Motor neuron (in vitro differentiated cells): ENCODE data around the gene RNU6-1. TPM values are rescaled to one million over a fixed set of nuclear protein-coding genes. Genes with fewer than 3 reads are reported as not detected.

Experiments
- ATAC-seq, 8 experiments: fragments of 200-7000 bp; cut with Tn5 transposase; replicated peaks in 6 of 8; 2 replicates each; pipeline ENCODE4 v1.8.0; 2021; ENCODE audit warnings: mild to moderate bottlenecking in 8 of 8, moderate library complexity in 8 of 8
- H3K27ac ChIP-seq, 2 donors: fragments of 250-450 bp; sonication (Bioruptor Pico); 2 replicates each; pipeline ENCODE4 v1.9.0; 2021; ENCODE audit warnings: antibody characterized with exemption in 2 of 2, mild to moderate bottlenecking in 2 of 2, moderate library complexity in 1 of 2
- H3K4me1 ChIP-seq, 2 donors: fragments of 250-450 bp; sonication (Bioruptor Pico); replicated peaks in 1 of 2; 2 replicates each; pipeline ENCODE4 v1.6.1; 2021; ENCODE audit warnings: antibody characterized with exemption in 2 of 2, mild to moderate bottlenecking in 2 of 2, moderate library complexity in 1 of 2
- H3K4me3 ChIP-seq, 5 donors: fragments of 250-450 bp; sonication (Bioruptor Pico); 2 replicates each; pipeline ENCODE4 v1.9.0; 2021; ENCODE audit warnings: antibody characterized with exemption in 5 of 5, mild to moderate bottlenecking in 5 of 5, moderate library complexity in 4 of 5
- WGBS, 10 experiments: fragments of 450-650 bp; shearing (Covaris generic); methylation state at CpG; one replicate each; pipeline ENCODE4 v1.0.0; 2022; 5-methylcytosine and 5-hydroxymethylcytosine counted together
- in situ Hi-C, 9 experiments: fragments of 400-800 bp; cut with MboI; loops; one replicate each; pipeline ENCODE4 v1.15.0; 2021; ENCODE audit warnings: low sequenced_read_pairs in 9 of 9, low pct_unique_long_range_greater_than_20kb in 2 of 9; ENCODE audit not compliant: unreplicated experiment in 9 of 9
- total RNA-seq, 8 experiments: library from RNA; unstranded; fragments of 300-600 nt; gene quantifications; 2 replicates each; pipeline versions ENCODE4 v1.2.3 to v1.2.4, GENCODE V29; 2022

Gene RNU6-1
- total RNA-seq, 8 experiments from 2014 or later = under 0.01 TPM; not detected in 7

DNA sequence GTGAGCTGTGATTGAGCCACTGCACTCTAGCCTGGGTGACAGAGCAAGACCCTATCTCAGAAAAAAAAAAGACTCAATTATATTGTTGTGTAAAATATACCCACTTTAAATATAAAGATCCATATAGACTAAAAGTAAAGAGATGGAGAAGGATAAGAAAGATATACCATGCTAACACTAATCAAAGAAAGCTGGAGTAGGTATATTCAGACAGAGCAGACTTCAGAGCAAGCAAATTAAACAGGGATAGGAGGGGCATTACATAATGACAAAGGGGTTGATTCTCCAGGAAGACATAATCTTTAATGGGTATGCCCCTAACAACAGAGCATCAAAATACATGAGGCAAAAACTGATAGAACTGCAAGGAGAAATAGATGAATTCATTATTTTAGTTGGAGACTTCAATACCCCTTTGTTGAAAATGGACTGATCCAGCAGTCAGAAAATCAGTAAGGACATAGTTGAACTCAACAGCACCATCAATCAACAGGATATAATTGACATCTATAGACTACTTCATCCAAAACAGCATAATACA is 31.1 kb upstream of the RNU6-1 start:
- H3K4me3 ChIP-seq = no peak overlapping the region
- no peak for ATAC-seq
- no peaks in the 10 kb centered on the region for H3K4me1 ChIP-seq
- no peak overlapping the region for H3K27ac ChIP-seq
- in situ Hi-C loops = loop anchor here in 6 of 9 experiments (25.0 kb wide), 3 partner anchors 166 to 291 kb away; partner anchors contain the start of gene PIAS1 (in 1 of the 6)

DNA sequence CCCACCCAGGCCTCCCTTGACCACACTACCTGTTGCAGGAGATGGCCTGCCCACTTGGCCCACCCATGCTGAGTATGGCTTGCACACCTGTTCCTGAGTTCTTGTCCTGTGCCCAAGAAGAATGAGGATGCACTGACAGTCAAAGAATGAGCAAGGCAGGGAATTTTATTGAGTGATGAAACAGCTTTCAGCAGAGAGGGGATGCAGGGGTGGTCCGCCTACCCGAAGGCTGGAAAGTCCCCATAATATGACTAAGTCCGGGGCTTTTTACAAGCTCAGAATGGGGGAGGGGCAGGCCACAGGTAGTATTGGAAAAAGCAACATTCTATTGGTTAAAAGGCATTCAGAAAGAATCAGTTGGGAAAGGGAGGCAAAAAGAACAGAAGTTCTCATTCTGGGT is 29.9 kb upstream of the RNU6-1 start:
- whole genome bisulfite sequencing, 10 experiments = 6 to 100% (median 69%) methylated on average over 1 to 3 of the region's 3 CpGs; no CpG with 5 or more reads in 4 of the 10 experiments

DNA sequence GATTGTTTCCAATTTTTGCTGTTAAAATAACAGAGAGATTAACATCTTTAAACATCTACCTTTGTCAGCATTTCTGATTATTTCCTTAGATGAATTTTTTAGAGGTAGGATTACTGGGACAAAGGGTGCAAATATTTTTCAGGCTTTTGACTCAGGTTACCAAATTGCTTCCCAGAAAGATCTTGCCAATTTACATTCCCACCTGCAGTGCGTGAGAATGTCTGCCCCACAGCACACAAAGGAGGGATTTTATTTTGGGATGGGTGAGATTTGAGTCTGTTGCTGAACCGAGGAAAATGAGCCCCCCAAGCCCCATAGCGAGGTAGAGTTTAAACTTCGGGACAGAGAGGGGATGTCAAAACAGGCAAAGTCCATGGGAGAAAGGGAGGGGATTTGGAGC is 25.9 kb upstream of the RNU6-1 start:
- ATAC-seq = no peak
- in situ Hi-C loops = loop anchor here in 7 of 9 experiments (10.0 to 25.0 kb wide), 4 partner anchors 172 to 297 kb away; partner anchors contain the start of gene PIAS1 (in 1 of the 7)
- Histone ChIP-seq H3K4me3 (no peak overlapping the region), H3K4me1 (no peaks in the 10 kb centered on the region), H3K27ac (no peak overlapping the region)
- WGBS, 10 experiments = 42 to 93% (median 67%) methylated on average over 1 to 4 of the region's 4 CpGs; no CpG with 5 or more reads in 3 of the 10 experiments

More for the DNA sequence above, 29.9 kb upstream of the RNU6-1 start:
- Histone ChIP-seq H3K27ac (no peak overlapping the region), H3K4me1 (no peaks in the 10 kb centered on the region), H3K4me3 (no peak overlapping the region)
- no peak for ATAC-seq
- in situ Hi-C loops = loop anchor here in 7 of 9 experiments (10.0 to 25.0 kb wide), 4 partner anchors 168 to 293 kb away; partner anchors contain the start of gene PIAS1 (in 1 of the 7)

DNA sequence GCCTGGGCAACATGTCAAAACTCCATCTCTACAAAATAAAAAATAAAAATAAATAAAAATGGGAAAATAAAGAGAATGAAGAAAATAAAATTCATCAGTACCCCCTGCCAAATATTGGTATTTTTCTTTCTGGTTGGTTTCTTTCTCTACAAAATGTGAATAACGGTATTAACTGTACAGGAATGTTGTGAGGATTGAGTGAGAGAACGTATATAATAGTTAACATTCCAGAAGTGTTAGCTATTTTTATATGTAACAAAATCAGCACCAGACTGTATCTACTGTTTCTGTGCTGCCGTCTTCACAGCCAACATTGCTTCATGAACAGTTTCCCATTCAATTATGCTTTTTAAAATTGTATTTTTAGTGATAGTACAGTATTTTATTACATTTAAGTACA is 25.5 kb upstream of the RNU6-1 start:
- no peak for ATAC-seq
- Histone ChIP-seq H3K4me1 (no peaks in the 10 kb centered on the region), H3K4me3 (no peak overlapping the region), H3K27ac (no peak overlapping the region)
- 34 to 97% (median 89%) methylated on average over 2 to 3 of the region's 3 CpGs for WGBS, 10 experiments
- in situ Hi-C loops = loop anchor here in 7 of 9 experiments (10.0 to 25.0 kb wide), 4 partner anchors 172 to 297 kb away; partner anchors contain the start of gene PIAS1 (in 1 of the 7)

DNA sequence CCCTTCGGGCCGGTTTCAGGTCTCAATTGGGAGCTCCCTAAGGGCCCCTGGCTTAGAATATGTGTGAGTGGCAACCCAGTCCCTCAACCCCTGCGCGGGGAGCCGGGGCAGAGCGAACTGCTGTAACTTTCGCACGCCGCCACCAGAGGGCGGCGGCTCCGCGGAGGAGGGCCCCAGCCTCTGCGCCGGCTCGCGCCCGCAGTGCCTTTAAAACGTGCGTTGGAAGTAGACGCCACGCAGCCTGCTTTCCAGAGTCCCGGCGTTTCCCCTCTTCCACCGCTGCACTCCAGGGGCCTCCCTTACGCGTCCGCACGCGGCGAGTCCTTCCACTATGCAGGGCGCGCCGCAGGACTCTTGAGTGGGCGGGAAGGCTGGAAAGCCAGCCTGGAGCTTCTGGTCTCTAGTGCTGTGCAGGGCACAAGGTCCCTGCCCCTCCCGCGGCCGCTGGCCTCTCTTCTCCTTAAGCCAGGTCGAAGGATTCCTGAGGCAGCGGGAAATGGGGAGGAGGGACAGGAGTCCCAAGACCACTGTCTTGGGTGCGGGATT is 23.7 kb upstream of the RNU6-1 start:
- Histone ChIP-seq H3K4me1 (no peaks in the 10 kb centered on the region), H3K4me3 (peak overlapping the region; percentile 18 to 32 (median 25)), H3K27ac (no peak overlapping the region)
- ATAC-seq = peak; percentile 96 to 99 (median 98)
- WGBS, 10 experiments = 0 to 27% (median 2%) methylated on average over 2 to 26 of the region's 41 CpGs; no CpG with 5 or more reads in 2 of the 10 experiments
- in situ Hi-C loops = loop anchor here in 7 of 9 experiments (10.0 to 25.0 kb wide), 4 partner anchors 174 to 299 kb away; partner anchors contain the start of gene PIAS1 (in 1 of the 7)

DNA sequence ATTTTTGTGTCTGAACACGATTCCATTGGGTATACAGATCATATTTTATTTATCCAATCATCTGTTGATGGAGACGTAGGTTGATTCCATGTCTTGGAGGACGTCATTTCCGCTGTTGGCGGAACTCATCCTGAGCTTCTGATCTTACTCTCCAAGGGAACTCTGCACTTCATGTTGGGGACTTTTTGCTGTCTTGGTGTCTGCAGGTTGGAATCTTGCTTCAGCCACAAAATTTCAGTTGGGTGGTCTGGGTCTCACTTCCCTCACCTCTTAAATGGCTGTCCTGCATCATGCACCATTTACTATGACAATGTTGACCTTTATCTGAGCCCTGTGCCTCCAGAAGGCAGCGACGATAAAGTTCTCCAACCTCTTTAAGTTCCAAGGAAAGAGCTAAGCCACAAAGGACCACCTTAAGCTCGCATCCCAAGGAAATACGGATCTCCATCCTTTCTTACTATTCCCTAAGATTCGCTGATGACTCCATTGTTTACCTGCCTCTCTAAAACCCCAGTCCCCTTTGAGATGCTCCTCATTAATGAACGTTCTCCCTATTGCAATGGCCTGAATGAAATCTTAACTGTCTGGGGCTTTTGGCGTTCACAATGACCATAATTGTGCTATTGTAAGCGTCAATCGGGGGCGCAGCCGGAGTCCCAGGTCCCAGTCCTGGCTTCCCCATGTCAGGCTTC is 23.1 kb upstream of the RNU6-1 start:
- ATAC-seq = peak in 1 of 8 experiments; percentile 13
- H3K4me3 ChIP-seq = peak overlapping the region in 3 of 5 donors; percentile 25 to 32 (median 26)
- H3K27ac ChIP-seq = no peak overlapping the region
- H3K4me1 ChIP-seq = no peaks in the 10 kb centered on the region
- WGBS, 10 experiments = 4 to 100% (median 75%) methylated on average over 1 to 12 of the region's 16 CpGs
- in situ Hi-C loops = loop anchor here in 7 of 9 experiments (10.0 to 25.0 kb wide), 4 partner anchors 174 to 299 kb away; partner anchors contain the start of gene PIAS1 (in 1 of the 7)

DNA sequence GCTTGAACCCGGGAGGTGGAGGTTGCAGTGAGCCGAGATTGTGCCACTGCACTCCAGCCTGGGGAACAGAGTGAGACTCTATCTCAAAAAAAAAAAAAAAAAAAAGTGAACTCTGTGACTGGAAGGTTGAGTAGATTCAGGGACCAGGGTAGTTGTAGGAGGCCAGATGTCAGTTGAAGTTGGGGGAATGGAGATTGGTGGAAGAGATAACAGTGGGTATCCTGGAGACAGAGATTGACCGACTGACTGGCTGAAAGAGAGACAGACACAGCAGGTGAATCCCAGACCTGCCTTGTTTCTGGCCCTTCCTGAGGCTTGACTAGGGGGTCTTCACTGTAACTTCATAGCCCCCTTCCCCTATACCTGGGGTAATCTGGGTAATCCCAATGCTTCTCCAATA is 22.1 kb upstream of the RNU6-1 start:
- in situ Hi-C loops = loop anchor here in 7 of 9 experiments (10.0 to 25.0 kb wide), 4 partner anchors 175 to 300 kb away; partner anchors contain the start of gene PIAS1 (in 1 of the 7)
- 73 to 100% (median 100%) methylated on average over 1 to 3 of the region's 3 CpGs; no CpG with 5 or more reads in 4 of the 10 experiments for WGBS, 10 experiments
- no peaks in the 10 kb centered on the region for H3K4me1 ChIP-seq
- H3K4me3 ChIP-seq = no peak overlapping the region
- H3K27ac ChIP-seq = no peak overlapping the region
- no peak for ATAC-seq

DNA sequence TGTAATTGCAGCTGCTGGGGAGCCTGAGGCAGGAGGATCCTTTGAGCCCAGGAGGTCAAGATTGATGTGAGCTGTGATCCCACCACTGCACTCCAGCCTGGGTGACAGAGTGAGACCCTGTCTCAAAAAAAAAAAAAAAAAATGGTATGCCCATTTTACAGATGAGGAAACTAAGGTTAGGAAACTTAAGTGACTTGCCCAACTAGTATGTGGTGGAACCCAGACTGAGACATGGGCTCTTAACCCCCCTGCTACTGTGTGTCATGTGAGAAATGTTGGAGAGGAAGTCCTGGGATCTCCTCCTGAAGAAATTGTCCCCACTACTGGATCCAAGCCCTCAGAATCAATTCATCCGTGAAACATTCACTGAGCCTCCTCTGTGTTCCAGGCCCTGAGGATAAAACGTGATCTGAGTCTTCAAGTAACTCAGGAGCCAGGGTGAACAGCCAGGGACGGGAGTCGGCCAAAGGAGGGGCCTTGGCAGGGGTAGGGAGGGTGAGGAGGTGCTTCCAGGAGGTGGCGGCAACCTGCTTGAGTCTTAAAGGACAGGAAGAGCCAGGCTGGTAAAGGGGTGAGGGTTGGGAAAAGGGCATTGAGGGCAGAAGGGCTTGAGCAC is 19.6 kb upstream of the RNU6-1 start:
- 40 to 80% (median 78%) methylated on average over 1 to 4 of the region's 5 CpGs; no CpG with 5 or more reads in 4 of the 10 experiments for WGBS, 10 experiments
- ATAC-seq = no peak
- no peaks in the 10 kb centered on the region for H3K4me1 ChIP-seq
- H3K4me3 ChIP-seq = no peak overlapping the region
- H3K27ac ChIP-seq = no peak overlapping the region
- in situ Hi-C loops = loop anchor here in 6 of 9 experiments (25.0 kb wide), 3 partner anchors 178 to 303 kb away; partner anchors contain the start of gene PIAS1 (in 1 of the 6)

DNA sequence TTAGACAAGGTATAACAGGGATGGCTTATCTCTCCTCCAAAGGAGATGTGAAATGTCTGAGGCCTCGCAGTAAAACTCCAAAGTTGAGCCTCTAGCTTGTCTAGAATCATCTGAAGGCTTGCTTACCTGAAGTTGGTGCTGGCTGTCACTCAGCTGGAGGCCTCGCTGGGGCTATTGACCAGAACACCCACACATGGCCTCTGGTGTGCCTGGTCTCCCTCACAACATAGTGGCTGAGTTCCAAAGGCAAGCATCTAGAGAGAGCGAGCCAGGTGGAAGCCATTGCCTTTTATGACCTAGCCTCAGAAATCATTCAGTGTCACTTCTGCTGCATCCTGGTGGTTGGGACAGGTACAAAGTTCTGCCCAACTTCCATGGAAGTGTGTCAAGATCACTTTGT is 17.4 kb upstream of the RNU6-1 start:
- in situ Hi-C loops = loop anchor here in 6 of 9 experiments (25.0 kb wide), 3 partner anchors 180 to 305 kb away; partner anchors contain the start of gene PIAS1 (in 1 of the 6)
- H3K4me3 ChIP-seq = no peak overlapping the region
- H3K4me1 ChIP-seq = no peaks in the 10 kb centered on the region
- WGBS, 10 experiments = 50 to 100% (median 87%) methylated on average over 1 to 3 of the region's 3 CpGs; no CpG with 5 or more reads in 4 of the 10 experiments
- no peak overlapping the region for H3K27ac ChIP-seq
- ATAC-seq = no peak

DNA sequence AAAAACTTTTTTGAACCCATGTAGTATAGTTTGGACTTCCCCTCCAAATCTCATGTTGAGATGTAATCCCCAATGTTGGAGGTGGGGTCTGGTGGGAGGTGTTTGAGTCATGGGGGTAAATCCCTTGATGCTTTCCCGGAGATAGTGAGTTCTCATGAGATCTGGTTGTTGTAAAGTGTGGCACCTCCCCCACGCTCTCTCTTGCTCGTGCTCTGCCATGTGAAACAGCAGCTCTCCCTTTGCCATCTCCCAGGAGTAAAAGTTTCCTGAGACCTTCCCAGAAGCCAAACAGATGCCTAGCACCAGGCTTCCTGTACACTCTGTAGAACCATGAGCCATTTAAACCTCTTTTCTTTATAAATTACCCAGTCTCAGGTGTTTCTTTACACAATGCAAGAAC is 16.0 kb upstream of the RNU6-1 start:
- H3K4me3 ChIP-seq = no peak overlapping the region
- no peak overlapping the region for H3K27ac ChIP-seq
- no peaks in the 10 kb centered on the region for H3K4me1 ChIP-seq
- in situ Hi-C loops = loop anchor here in 6 of 9 experiments (25.0 kb wide), 3 partner anchors 181 to 306 kb away; partner anchors contain the start of gene PIAS1 (in 1 of the 6)
- ATAC-seq = no peak
- 60 to 100% (median 77%) methylated on average over 1 to 3 of the region's 3 CpGs; no CpG with 5 or more reads in 4 of the 10 experiments for WGBS, 10 experiments

DNA sequence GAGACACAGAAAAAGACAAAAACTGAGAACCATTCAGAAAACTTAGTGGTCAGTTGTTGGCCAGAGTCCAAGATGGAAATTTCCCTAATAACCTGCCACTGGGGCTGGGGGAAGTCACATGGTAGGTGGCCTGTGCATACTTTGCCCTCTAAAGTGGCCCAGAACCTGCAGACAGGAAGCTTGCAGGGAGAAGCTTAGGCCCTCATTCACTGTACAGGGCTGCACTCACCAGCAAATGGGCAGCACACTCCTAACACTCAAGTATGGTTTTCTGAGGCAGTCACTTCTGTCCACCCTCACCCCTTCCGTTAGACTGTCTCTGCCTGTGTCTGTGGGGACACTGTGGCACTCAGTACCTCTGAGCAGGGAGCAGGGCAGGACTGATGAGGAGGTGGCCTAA is 14.5 kb upstream of the RNU6-1 start:
- no peaks in the 10 kb centered on the region for H3K4me1 ChIP-seq
- WGBS, 10 experiments = 67 to 100% methylated on average over 1 of the region's 1 CpG; no CpG with 5 or more reads in 8 of the 10 experiments
- ATAC-seq = no peak
- in situ Hi-C loops = loop anchor here in 6 of 9 experiments (25.0 kb wide), 3 partner anchors 183 to 308 kb away; partner anchors contain the start of gene PIAS1 (in 1 of the 6)
- H3K4me3 ChIP-seq = no peak overlapping the region
- H3K27ac ChIP-seq = no peak overlapping the region

DNA sequence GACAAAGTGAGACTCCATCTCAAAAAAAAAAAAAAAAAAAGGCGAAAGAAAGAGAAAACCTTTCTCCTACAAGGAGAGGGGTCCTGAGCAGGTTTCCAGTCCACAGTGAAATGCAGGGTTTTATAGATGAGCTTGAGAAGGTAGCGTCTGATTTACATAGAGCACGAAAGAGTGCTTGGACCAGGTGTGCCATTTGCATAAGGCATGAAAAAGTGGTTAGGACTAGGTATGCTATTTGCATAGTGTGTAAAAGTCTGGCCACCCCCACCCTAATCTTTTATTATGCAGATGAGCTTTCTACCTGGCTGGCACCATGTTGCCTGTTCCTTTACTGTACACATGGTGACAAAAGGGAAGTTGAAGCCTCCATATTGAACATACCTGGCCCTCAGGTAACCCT is 13.6 kb upstream of the RNU6-1 start:
- Histone ChIP-seq H3K4me1 (no peaks in the 10 kb centered on the region), H3K4me3 (no peak overlapping the region), H3K27ac (no peak overlapping the region)
- WGBS, 10 experiments = 57 to 100% (median 93%) methylated on average over 1 to 3 of the region's 3 CpGs; no CpG with 5 or more reads in 2 of the 10 experiments
- ATAC-seq = no peak
- in situ Hi-C loops = loop anchor here in 6 of 9 experiments (25.0 kb wide), 3 partner anchors 184 to 309 kb away; partner anchors contain the start of gene PIAS1 (in 1 of the 6)
